H9 (cell line): ENCODE measurements around the gene FBXO39. TPM values are rescaled to one million over a fixed set of nuclear protein-coding genes. Genes with fewer than 3 reads are reported as not detected.

Source experiments
- DNase-seq: peaks from one replicate; pipeline ENCODE4 v3.0.0-alpha.2; 2017
- H2AFZ ChIP-seq: one replicate; pipeline ENCODE4 v1.6.1; 2013; ENCODE audit warnings: mild to moderate bottlenecking, low read length, control low read depth, moderate library complexity
- H2AK5ac ChIP-seq: 2 replicates; pipeline ENCODE4 v1.6.1; 2013; ENCODE audit warnings: low read length, control low read depth, mixed read lengths; ENCODE audit not compliant: insufficient read length
- H2BK120ac ChIP-seq: one replicate; pipeline ENCODE4 v1.6.1; 2013; ENCODE audit warnings: low read depth, mild to moderate bottlenecking, low read length, control low read depth, inconsistent platforms; ENCODE audit not compliant: poor library complexity, severe bottlenecking
- H2BK12ac ChIP-seq: 2 replicates; pipeline ENCODE4 v1.6.1; 2013; ENCODE audit warnings: low read length, control low read depth, mixed read lengths, low read depth; ENCODE audit not compliant: insufficient read length
- H2BK15ac ChIP-seq: 2 replicates; pipeline ENCODE4 v1.6.1; 2013; ENCODE audit warnings: low read depth, low read length, control low read depth
- H2BK20ac ChIP-seq: one replicate; pipeline ENCODE4 v1.6.1; 2013; ENCODE audit warnings: low read depth, mild to moderate bottlenecking, low read length, control low read depth, inconsistent platforms; ENCODE audit not compliant: poor library complexity, severe bottlenecking
- H2BK5ac ChIP-seq: 2 replicates; pipeline ENCODE4 v1.6.1; 2013; ENCODE audit warnings: low read length, control low read depth, mixed read lengths; ENCODE audit not compliant: insufficient read length
- H3K14ac ChIP-seq: 2 replicates; pipeline ENCODE4 v1.6.1; 2013; ENCODE audit warnings: low read length, control low read depth; ENCODE audit not compliant: insufficient read depth
- H3K18ac ChIP-seq: 2 replicates; pipeline ENCODE4 v1.6.1; 2013; ENCODE audit warnings: low read depth, mild to moderate bottlenecking, mixed read lengths, low read length, control low read depth; ENCODE audit not compliant: insufficient read length
- H3K23ac ChIP-seq: 2 replicates; pipeline ENCODE4 v1.6.1; 2013; ENCODE audit warnings: low read length, control low read depth, mixed read lengths, low read depth; ENCODE audit not compliant: insufficient read length
- H3K23me2 ChIP-seq: 2 replicates; pipeline ENCODE4 v1.6.1; 2013; ENCODE audit warnings: low read depth, mild to moderate bottlenecking, mixed read lengths, low read length, control low read depth; ENCODE audit not compliant: insufficient read length, poor library complexity, severe bottlenecking
- H3K27ac ChIP-seq: 2 replicates; pipeline ENCODE4 v1.5.1; 2013; ENCODE audit warnings: low read length, control low read depth, mixed read lengths, low read depth; ENCODE audit not compliant: insufficient read length
- H3K27me3 ChIP-seq: 2 replicates; pipeline ENCODE4 v1.6.1; 2013; ENCODE audit warnings: low read length, control low read depth, inconsistent platforms; ENCODE audit not compliant: insufficient read depth
- H3K4ac ChIP-seq: 2 replicates; pipeline ENCODE4 v1.6.1; 2013; ENCODE audit warnings: low read depth, mild to moderate bottlenecking, control low read depth, inconsistent platforms, low read length, moderate library complexity
- H3K4me1 ChIP-seq: 2 replicates; pipeline ENCODE4 v1.6.1; 2013; ENCODE audit warnings: low read length, control low read depth, inconsistent platforms; ENCODE audit not compliant: insufficient read depth
- H3K4me2 ChIP-seq: 2 replicates; pipeline ENCODE4 v1.6.1; 2013; ENCODE audit warnings: low read length, control low read depth, mixed read lengths; ENCODE audit not compliant: insufficient read length, insufficient read depth
- H3K56ac ChIP-seq: 2 replicates; pipeline ENCODE4 v1.6.1; 2013; ENCODE audit warnings: low read depth, mild to moderate bottlenecking, mixed read lengths, low read length, control low read depth; ENCODE audit not compliant: insufficient read length
- H3K79me1 ChIP-seq: 2 replicates; pipeline ENCODE4 v1.6.1; 2013; ENCODE audit warnings: low read depth, mild to moderate bottlenecking, moderate library complexity, low read length, control low read depth, inconsistent platforms; ENCODE audit not compliant: insufficient read depth, poor library complexity, severe bottlenecking
- H3K79me2 ChIP-seq: 2 replicates; pipeline ENCODE4 v1.6.1; 2013; ENCODE audit warnings: low read length, control low read depth, inconsistent platforms; ENCODE audit not compliant: insufficient read depth
- H3K9ac ChIP-seq: 2 replicates; pipeline ENCODE4 v1.6.1; 2013; ENCODE audit warnings: low read length, control low read depth, mixed read lengths; ENCODE audit not compliant: insufficient read length; ENCODE audit errors: extremely low read depth
- H3K9me3 ChIP-seq: one replicate; pipeline ENCODE4 v1.6.1; 2013; ENCODE audit warnings: low read depth, low read length, inconsistent platforms; ENCODE audit not compliant: control insufficient read depth
- H3T11ph ChIP-seq: one replicate; pipeline ENCODE4 v1.6.1; 2013; ENCODE audit warnings: mild to moderate bottlenecking, low read length, control low read depth, inconsistent platforms
- H4K20me1 ChIP-seq: one replicate; pipeline ENCODE4 v1.6.1; 2013; ENCODE audit not compliant: control insufficient read depth, insufficient read length, insufficient read depth
- H4K5ac ChIP-seq: 2 replicates; pipeline ENCODE4 v1.6.1; 2013; ENCODE audit warnings: low read depth, mild to moderate bottlenecking, mixed read lengths, low read length, control low read depth; ENCODE audit not compliant: insufficient read length
- H4K8ac ChIP-seq: replicated peaks from 2 replicates; pipeline ENCODE4 v1.6.1; 2013; ENCODE audit warnings: low read length, control low read depth, mixed read lengths, low read depth; ENCODE audit not compliant: insufficient read length
- H4K91ac ChIP-seq: 2 replicates; pipeline ENCODE4 v1.6.1; 2013; ENCODE audit warnings: low read depth, mild to moderate bottlenecking, moderate library complexity, mixed read lengths, low read length, control low read depth; ENCODE audit not compliant: insufficient read length
- H3K27ac Mint-ChIP-seq, 3 experiments: 2 replicates in 2 of 3; 3 replicates in 1 of 3; pipeline ENCODE4 v1.8.0; 2020 to 2021; ENCODE audit warnings: mixed read lengths in 3 of 3, mild to moderate bottlenecking in 1 of 3, moderate library complexity in 1 of 3
- H3K27me3 Mint-ChIP-seq: 2 replicates; pipeline ENCODE4 v1.8.0; 2021; ENCODE audit warnings: low read depth, mild to moderate bottlenecking, moderate library complexity, mixed read lengths
- H3K36me3 Mint-ChIP-seq, 3 experiments: 2 replicates in 2 of 3; 3 replicates in 1 of 3; pipeline ENCODE4 v1.8.0; 2020 to 2021; ENCODE audit warnings: low read depth in 3 of 3, mixed read lengths in 3 of 3; ENCODE audit not compliant: insufficient read depth in 1 of 3
- H3K4me1 Mint-ChIP-seq, 2 experiments: 2 replicates each; pipeline ENCODE4 v1.8.0; 2020; ENCODE audit warnings: mixed read lengths in 2 of 2
- H3K4me3 Mint-ChIP-seq, 2 experiments: 2 replicates in 1 of 2; 3 replicates in 1 of 2; pipeline ENCODE4 v1.8.0; 2020 to 2021; ENCODE audit warnings: mild to moderate bottlenecking in 2 of 2, mixed read lengths in 2 of 2, moderate library complexity in 1 of 2
- H3K9me3 Mint-ChIP-seq, 2 experiments: 2 replicates in 1 of 2; 3 replicates in 1 of 2; pipeline ENCODE4 v1.8.0; 2020; ENCODE audit warnings: mild to moderate bottlenecking in 2 of 2, mixed read lengths in 2 of 2, moderate library complexity in 1 of 2
- CTCF ChIP-seq: fragments of 200-600 bp; sonication (generic); conservative IDR thresholded peaks from 3 replicates; pipeline ENCODE4 v1.8.0; 2021; ENCODE audit warnings: antibody characterized with exemption, mild to moderate bottlenecking
- WGBS: extraction: QIAGEN DNeasy Blood & Tissue Kit; methylation state at CpG from one replicate; pipeline ENCODE4 v1.1.7; 2013; ENCODE audit warnings: missing lambda C conversion rate, low lambda C conversion rate, mixed read lengths; ENCODE audit not compliant: insufficient read length; ENCODE audit errors: extremely low coverage; 5-methylcytosine and 5-hydroxymethylcytosine counted together
- total RNA-seq: library from RNA; stranded (reverse); gene quantifications from 2 replicates; pipeline ENCODE4 v1.2.1, GENCODE V29; 2021

FBXO39 gene
- total RNA-seq, 1 experiment from 2014 or later, result not detected

GRCh38 chr17:6780886-6781285 is 4.9 kb downstream of the FBXO39 start:
- Histone ChIP-seq H3K27me3 (peaks cover 5% of the 10 kb centered on the region; the same call in 1 of the 2 replicates), H3K56ac (no peak overlapping the region)
- H3K36me3 Mint-ChIP-seq, result no peaks in the 10 kb centered on the region

More at GRCh38 chr17:6780886-6781285, 4.9 kb downstream of the FBXO39 start:
- H4K8ac ChIP-seq, result no peak overlapping the region
- H3K4me1 ChIP-seq, result no peaks in the 10 kb centered on the region
- H3K18ac ChIP-seq, result no peak overlapping the region
- no peaks in the 10 kb centered on the region for H4K20me1 ChIP-seq
- no peak overlapping the region for H2AFZ ChIP-seq
- H3K27ac Mint-ChIP-seq, result no peak overlapping the region
- no peak overlapping the region for H4K91ac ChIP-seq
- no peak overlapping the region for H3K23ac ChIP-seq
- H3K79me2 ChIP-seq, result no peaks in the 10 kb centered on the region
- H3K4me3 Mint-ChIP-seq, result no peak overlapping the region
- no peak overlapping the region for H2BK15ac ChIP-seq
- no peak overlapping the region for H3K14ac ChIP-seq
- H3K27me3 Mint-ChIP-seq, result peaks cover 73% of the 10 kb centered on the region
- no peak overlapping the region for H2AK5ac ChIP-seq
- 0 out of 4 replicates have a peak, but pooled peaks cover 0 to 2% of the 10 kb centered on the region in 2 experiments for H3K4me1 Mint-ChIP-seq
- no peak overlapping the region for H3K9ac ChIP-seq
- DNase-seq, result no peak
- H2BK120ac ChIP-seq, result no peak overlapping the region
- no peak overlapping the region for H3K4me2 ChIP-seq
- TF ChIP-seq CTCF, result no peak
- H3K23me2 ChIP-seq, result peaks cover 4% of the 10 kb centered on the region
- H3K4ac ChIP-seq, result no peak overlapping the region
- no peaks in the 10 kb centered on the region for H3K79me1 ChIP-seq
- H2BK20ac ChIP-seq, result no peak overlapping the region
- H3K27ac ChIP-seq, result no peak overlapping the region
- H3K9me3 ChIP-seq, result no peaks in the 10 kb centered on the region
- H3T11ph ChIP-seq, result no peak overlapping the region
- H2BK12ac ChIP-seq, result no peak overlapping the region
- H3K9me3 Mint-ChIP-seq, result no peaks in the 10 kb centered on the region; a peak in 1 of 5 replicates
- H4K5ac ChIP-seq, result no peak overlapping the region
- H2BK5ac ChIP-seq, result no peak overlapping the region
- WGBS, result no CpG with 5 or more reads among the region's 3 CpGs
